ENCODE data around the gene ARHGEF19. TPM values are rescaled to one million over a fixed set of nuclear protein-coding genes. Genes with fewer than 3 reads are reported as not detected.
A peak's percentile ranks its signal among the peaks of the same experiment; 100 is the strongest.

Gene ARHGEF19
- total and polyA plus RNA-seq, 2 of the 4 experiments (the other 2 are of a cell fraction): 4.5 to 16.8 TPM

DNA sequence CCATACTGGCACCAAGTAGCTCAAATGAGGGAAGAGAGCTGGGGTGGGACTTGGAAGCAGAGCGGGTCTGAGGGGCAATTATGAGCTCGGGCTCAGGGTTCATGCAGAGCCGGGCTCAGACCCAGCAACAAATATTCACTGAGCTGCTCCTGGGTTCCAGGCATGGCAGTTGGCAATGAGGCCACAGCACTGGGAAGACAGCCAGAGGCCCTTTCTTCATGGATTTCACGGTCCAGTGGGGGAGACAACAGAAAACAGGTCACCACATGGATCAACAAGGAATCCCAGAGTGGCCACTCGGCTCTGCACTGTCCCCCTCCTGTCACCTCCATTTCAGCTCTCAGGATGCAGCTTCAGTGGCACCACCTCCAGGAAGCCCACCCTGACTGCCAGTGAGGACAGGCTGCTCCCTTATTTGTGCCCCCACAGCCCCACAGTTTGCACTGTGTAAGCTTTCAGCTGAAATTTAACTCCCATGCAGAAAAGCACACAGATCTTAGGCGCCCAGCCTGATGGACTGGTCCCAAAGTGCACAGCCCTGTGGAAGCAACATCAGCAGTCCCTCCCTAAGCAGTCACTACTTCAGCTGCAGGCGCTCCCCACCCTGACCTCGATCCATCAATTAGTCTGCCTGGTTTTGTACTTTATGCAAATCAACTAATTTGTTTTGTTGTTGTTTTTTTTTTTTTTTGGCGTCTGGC lies 22.4 kb downstream of the ARHGEF19 start:
- no peak for ATAC-seq (ENCODE audit: low read depth)
- H3K4me3 ChIP-seq (ENCODE audit: insufficient read depth, low read depth, low read length): no peak overlapping the region
- H3K18ac ChIP-seq (ENCODE audit: low read depth, low read length): no peak overlapping the region
- peak overlapping the region; percentile 91 for H2AK9ac ChIP-seq (replicated peaks; ENCODE audit: low read depth, low read length, poor library complexity)
- H2BK120ac ChIP-seq (ENCODE audit: low read depth, low read length): no peak overlapping the region
- H2BK15ac ChIP-seq (ENCODE audit: low read depth, low read length): no peak overlapping the region
- no peak overlapping the region for H3K4ac ChIP-seq (ENCODE audit: low read depth, low read length)
- no peaks in the 10 kb centered on the region for H3K9me1 ChIP-seq (ENCODE audit: insufficient read depth, low read length)
- H3K4me1 ChIP-seq (ENCODE audit: control insufficient read depth, insufficient read depth, low read length): peaks cover 4% of the 10 kb centered on the region
- no peak overlapping the region for H3K56ac ChIP-seq (ENCODE audit: extremely low read depth, insufficient read depth, low read length)
- in situ Hi-C loops (cut with MboI; ENCODE audit: low sequenced_read_pairs) (loop anchor here (25.0 kb wide), 1 partner anchor 403 kb away; no protein-coding TSS in a partner anchor), dilution Hi-C loops (cut with HindIII; ENCODE audit: low sequenced_read_pairs, unreplicated experiment) (no loop called here), intact Hi-C loops (cut with micrococcal nuclease) (loop anchor here (5.0 kb wide), 1 partner anchor 172 kb away; no protein-coding TSS in a partner anchor)
- H3K23ac ChIP-seq (ENCODE audit: low read depth, low read length): no peak overlapping the region
- TF ChIP-seq MXI1 (IDR thresholded peaks at IDR 0.05; ENCODE audit: borderline replicate concordance, low read depth, low read length) (no peak), POLR2A (IDR thresholded peaks at IDR 0.05; ENCODE audit: low read depth, low read length) (no peak), RCOR1 (IDR thresholded peaks at IDR 0.05; ENCODE audit: insufficient replicate concordance, low read length) (no peak), SMC3 (IDR thresholded peaks at IDR 0.05; ENCODE audit: low read depth, low read length) (no peak), RFX5 (IDR thresholded peaks at IDR 0.05; ENCODE audit: low read depth, low read length) (no peak), CEBPB (IDR thresholded peaks at IDR 0.05; ENCODE audit: low read depth, low read length) (no peak)
- TF ChIP-seq, protein P1, sequence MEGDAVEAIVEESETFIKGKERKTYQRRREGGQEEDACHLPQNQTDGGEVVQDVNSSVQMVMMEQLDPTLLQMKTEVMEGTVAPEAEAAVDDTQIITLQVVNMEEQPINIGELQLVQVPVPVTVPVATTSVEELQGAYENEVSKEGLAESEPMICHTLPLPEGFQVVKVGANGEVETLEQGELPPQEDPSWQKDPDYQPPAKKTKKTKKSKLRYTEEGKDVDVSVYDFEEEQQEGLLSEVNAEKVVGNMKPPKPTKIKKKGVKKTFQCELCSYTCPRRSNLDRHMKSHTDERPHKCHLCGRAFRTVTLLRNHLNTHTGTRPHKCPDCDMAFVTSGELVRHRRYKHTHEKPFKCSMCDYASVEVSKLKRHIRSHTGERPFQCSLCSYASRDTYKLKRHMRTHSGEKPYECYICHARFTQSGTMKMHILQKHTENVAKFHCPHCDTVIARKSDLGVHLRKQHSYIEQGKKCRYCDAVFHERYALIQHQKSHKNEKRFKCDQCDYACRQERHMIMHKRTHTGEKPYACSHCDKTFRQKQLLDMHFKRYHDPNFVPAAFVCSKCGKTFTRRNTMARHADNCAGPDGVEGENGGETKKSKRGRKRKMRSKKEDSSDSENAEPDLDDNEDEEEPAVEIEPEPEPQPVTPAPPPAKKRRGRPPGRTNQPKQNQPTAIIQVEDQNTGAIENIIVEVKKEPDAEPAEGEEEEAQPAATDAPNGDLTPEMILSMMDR (conservative IDR thresholded peaks at IDR 0.05; ENCODE audit: low read depth, low read length): no peak
- TF ChIP-seq, protein P2, sequence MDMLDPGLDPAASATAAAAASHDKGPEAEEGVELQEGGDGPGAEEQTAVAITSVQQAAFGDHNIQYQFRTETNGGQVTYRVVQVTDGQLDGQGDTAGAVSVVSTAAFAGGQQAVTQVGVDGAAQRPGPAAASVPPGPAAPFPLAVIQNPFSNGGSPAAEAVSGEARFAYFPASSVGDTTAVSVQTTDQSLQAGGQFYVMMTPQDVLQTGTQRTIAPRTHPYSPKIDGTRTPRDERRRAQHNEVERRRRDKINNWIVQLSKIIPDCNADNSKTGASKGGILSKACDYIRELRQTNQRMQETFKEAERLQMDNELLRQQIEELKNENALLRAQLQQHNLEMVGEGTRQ (IDR thresholded peaks at IDR 0.05; ENCODE audit: low read depth, low read length): no peak
- WGBS, 2 experiments (ENCODE audit: extremely low coverage in 2 of 2, insufficient read length in 1 of 2): 51% methylated on average over 4 of the region's 9 CpGs; no CpG with 5 or more reads in 1 of the 2 experiments
- no peak overlapping the region for H3K14ac ChIP-seq (replicated peaks; ENCODE audit: low read depth, low read length)
- BruUV-seq (replicated peaks): no TSS peak
- no peak overlapping the region for H4K91ac ChIP-seq (ENCODE audit: insufficient read depth, low read depth, low read length)
- H2AFZ ChIP-seq (replicated peaks; ENCODE audit: low read length, poor library complexity): no peak overlapping the region
- H4K8ac ChIP-seq (ENCODE audit: low read depth in 2 of 2, low read length in 2 of 2): no peak overlapping the region
- DNase-seq: no peak
- no peak overlapping the region for H2BK20ac ChIP-seq (ENCODE audit: low read depth, low read length)
- ChIA-PET POLR2A (ENCODE audit: unreplicated experiment) (interaction anchor here (0.5 kb wide), 1 partner anchor 393 kb away, joined by 3 read pairs; no protein-coding TSS in a partner anchor), CTCF (interaction anchor here (0.7 to 2.5 kb wide), 2 partner anchors 11 to 108 kb away, joined by 3 to 13 read pairs; no protein-coding TSS in a partner anchor)
- H3K36me3 ChIP-seq (ENCODE audit: control insufficient read depth, insufficient read depth, low read length): no peaks in the 10 kb centered on the region
- H2BK5ac ChIP-seq (ENCODE audit: low read depth, low read length, poor library complexity, severe bottlenecking): no peak overlapping the region
- H3K9me3 ChIP-seq (ENCODE audit: control insufficient read depth, insufficient read depth, low read length): no peaks in the 10 kb centered on the region
- 0 out of 2 replicates have a peak overlapping the region, but pooled peaks have one; percentile 9 for H2AK5ac ChIP-seq (ENCODE audit: low read depth, low read length)
- H3K79me1 ChIP-seq (ENCODE audit: low read depth in 1 of 2, low read length in 2 of 2): no peaks in the 10 kb centered on the region
- no peaks in the 10 kb centered on the region for H4K20me1 ChIP-seq (ENCODE audit: insufficient read depth, low read length)
- no peak overlapping the region for H3K9ac ChIP-seq (ENCODE audit: low read depth, low read length)
- H4K5ac ChIP-seq (ENCODE audit: low read depth, low read length): no peak overlapping the region
- no peaks in the 10 kb centered on the region for H3K27me3 ChIP-seq (ENCODE audit: control insufficient read depth, insufficient read depth, low read length)
- H3K4me2 ChIP-seq (ENCODE audit: low read depth, low read length): no peak overlapping the region
- H3K27ac ChIP-seq (ENCODE audit: insufficient read depth, low read length): no peak overlapping the region
